ENCODE data around the gene ACADVL.
"Not testable (repeated sequence)": the region's sequence is repeated elsewhere in the genome, so short reads cannot be mapped to it uniquely, and the experiment has no call there.

ACADVL gene

GRCh38 chr17:7235693-7236665, 16.2 kb downstream of the ACADVL start:
- no peak for DNase-seq (ENCODE audit: low read depth)

GRCh38 chr17:7236808-7237207, 17.1 kb downstream of the ACADVL start:
- DNase-seq (ENCODE audit: low read depth): no peak

- DNase-seq (ENCODE audit: low read depth): no peak
These were observed 17.6 kb downstream of the ACADVL start for GRCh38 chr17:7237266-7237760.

GRCh38 chr17:7237761-7238419, 18.2 kb downstream of the ACADVL start:
- peak; percentile 77 for DNase-seq (ENCODE audit: low read depth)

- DNase-seq (ENCODE audit: low read depth): no peak
These were observed 18.8 kb downstream of the ACADVL start for GRCh38 chr17:7238420-7239090.

GRCh38 chr17:7239091-7240027, 19.6 kb downstream of the ACADVL start, which contains the start of gene PHF23:
TSS of gene PHF23 (minus strand) at chr17:7239457. CDS start at chr17:7239279, 178 bp downstream.
- DNase-seq (ENCODE audit: low read depth): peak; percentile 100

- no peak for DNase-seq (ENCODE audit: low read depth)
These were observed 20.6 kb downstream of the ACADVL start for GRCh38 chr17:7240375-7240774.

GRCh38 chr17:7241090-7241733, 21.5 kb downstream of the ACADVL start:
- no peak for DNase-seq (ENCODE audit: low read depth)

- DNase-seq (ENCODE audit: low read depth): peak; percentile 92
These were observed 22.3 kb downstream of the ACADVL start, which contains the start of gene GABARAP for GRCh38 chr17:7241783-7242716. TSS of gene GABARAP (minus strand) at chr17:7242449. CDS start at chr17:7242330, 119 bp downstream.

GRCh38 chr17:7242717-7243452, 23.1 kb downstream of the ACADVL start:
- peak; percentile 91 for DNase-seq (ENCODE audit: low read depth)

- no peak for DNase-seq (ENCODE audit: low read depth)
These were observed 23.7 kb downstream of the ACADVL start for GRCh38 chr17:7243453-7243729.

- not testable (repeated sequence) for DNase-seq (ENCODE audit: low read depth)
These were observed 24.1 kb downstream of the ACADVL start for GRCh38 chr17:7243838-7244237.

- DNase-seq (ENCODE audit: low read depth): no peak
These were observed 27.0 kb downstream of the ACADVL start for GRCh38 chr17:7246779-7247178.

- no peak for DNase-seq (ENCODE audit: low read depth)
These were observed 29.1 kb downstream of the ACADVL start for GRCh38 chr17:7248796-7249195.

- no peak for DNase-seq (ENCODE audit: low read depth)
These were observed 29.5 kb downstream of the ACADVL start for GRCh38 chr17:7249214-7249613.

GRCh38 chr17:7249830-7250229, 30.1 kb downstream of the ACADVL start:
- DNase-seq (ENCODE audit: low read depth): peak; percentile 19

- peak; percentile 13 for DNase-seq (ENCODE audit: low read depth)
These were observed 31.2 kb downstream of the ACADVL start for GRCh38 chr17:7250695-7251627.

Data from EH (cell line).